Right lobe of liver (tissue), 6 donors: ENCODE measurements around the gene TPST1. TPM values are rescaled to one million over a fixed set of nuclear protein-coding genes. Genes with fewer than 3 reads are reported as not detected.

Experiments
- ATAC-seq, 4 donors: fragments of 200-7000 bp; cut with Tn5 transposase; one replicate each; pipeline ENCODE4 v1.9.1; 2020; ENCODE audit warnings: mild to moderate bottlenecking in 4 of 4, moderate library complexity in 4 of 4
- DNase-seq, 3 donors: peaks; one replicate each; pipeline ENCODE4 v3.0.0-alpha.2; 2020
- H3K27ac ChIP-seq, 3 donors: fragments of 200-600 bp; one replicate each; pipeline ENCODE4 v1.8.0; 2022
- H3K27me3 ChIP-seq, 2 donors: fragments of 200-600 bp; one replicate each; pipeline ENCODE4 v1.8.0; 2022
- H3K36me3 ChIP-seq, 4 donors: fragments of 200-600 bp; sonication (generic) in 1 of 4; one replicate each; pipeline versions ENCODE4 v1.5.1 to v1.8.0; 2017 to 2022; ENCODE audit warnings: control low read depth in 1 of 4
- H3K4me1 ChIP-seq, 4 donors: fragments of 200-600 bp; sonication (generic) in 1 of 4; one replicate each; pipeline versions ENCODE4 v1.5.1 to v1.8.0; 2017 to 2022; ENCODE audit warnings: control low read depth in 1 of 4
- H3K4me3 ChIP-seq, 3 donors: fragments of 200-600 bp; one replicate each; pipeline ENCODE4 v1.8.0; 2022
- H3K9me3 ChIP-seq, 4 donors: fragments of 200-600 bp; sonication (generic) in 1 of 4; one replicate each; pipeline versions ENCODE4 v1.5.1 to v1.8.0; 2017 to 2022; ENCODE audit warnings: control low read depth in 1 of 4
- POLR2A ChIP-seq: fragments of 450-650 bp; IDR thresholded peaks from one replicate; pipeline ENCODE4 v1.6.1; 2017; ENCODE audit warnings: antibody characterized with exemption, mild to moderate bottlenecking
- WGBS: methylation state at CpG from one replicate; pipeline ENCODE4 v1.1.6; 2018; ENCODE audit warnings: low coverage, low lambda C conversion rate; ENCODE audit not compliant: insufficient coverage; ENCODE audit errors: missing lambda C conversion rate; 5-methylcytosine and 5-hydroxymethylcytosine counted together
- intact Hi-C, 2 donors: fragments of 100-400 bp; cut with DNase I; formaldehyde crosslinking; loops; one replicate each; pipeline versions ENCODE4 v1.11.2 to v1.14.1; 2022
- total RNA-seq, 6 experiments: library from RNA; depleted of rRNA in 2 of 6; stranded (reverse); fragments of >200 nt in 2 of 6; fragmentation: NEBNext Ultra II Directional in 3 of 6; extraction: Animal tissue kit (Norgen Biotek cat#: 25700) in 3 of 6; gene quantifications; one replicate each; pipeline versions ENCODE4 v1.1.0 to v1.2.4, GENCODE V29; 2016 to 2023
- TF ChIP-seq, protein P1 (sequence below), 4 donors: fragments of 200-600 bp in 3 of 4; fragments of 450-650 bp in 1 of 4; IDR thresholded peaks; one replicate each; pipeline versions ENCODE4 v1.5.1 to v1.8.0; 2016 to 2022; ENCODE audit warnings: antibody characterized with exemption in 4 of 4, mild to moderate bottlenecking in 2 of 4
- donor health status: DM: no; HTN: yes; CAD: no.
- donor health status: DM: no; HTN: no; CAD: no.
- donor health status: DM: no; HTN: no; CAD: no.
- donor health status: DM: no; HTN: yes; CAD: no.
- donor health status: DM: no; HTN: yes; CAD: no.

Gene TPST1
- total RNA-seq, 6 experiments from 2014 or later: 18.0 to 40.5 (median 26.3) TPM

DNA sequence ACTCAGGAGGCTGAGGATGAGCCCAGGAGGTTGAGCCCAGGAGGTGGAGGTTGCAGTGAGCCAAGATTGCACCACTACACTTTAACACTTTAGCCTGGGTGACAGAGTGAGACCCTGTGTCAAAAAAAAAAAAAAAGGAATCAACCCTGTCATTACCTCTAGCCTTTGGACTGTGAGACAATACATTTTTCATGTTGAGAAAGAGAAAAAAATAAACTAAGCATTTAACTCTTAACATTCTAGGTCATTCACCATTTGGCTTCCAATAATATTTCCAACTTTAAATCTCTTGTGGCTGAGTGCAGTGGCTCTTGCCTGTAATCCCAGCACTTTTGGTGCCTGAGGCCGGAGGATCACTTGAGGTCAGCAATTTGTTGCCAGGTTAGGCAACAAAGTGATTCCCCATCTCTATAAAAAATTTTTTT, 41.9 kb upstream of the TPST1 start:
- H3K27me3 ChIP-seq: no peaks in the 10 kb centered on the region
- no peaks in the 10 kb centered on the region for H3K9me3 ChIP-seq
- peaks cover 0 to 13% (median 6%) of the 10 kb centered on the region in 4 donors for H3K4me1 ChIP-seq
- intact Hi-C loops: no loop called here
- WGBS: 58% methylated on average over 1 of the region's 1 CpG
- H3K27ac ChIP-seq: peak overlapping the region in 2 of 3 donors; percentile 58 to 67
- ATAC-seq (peak; percentile 77 to 83 (median 78)), DNase-seq (no peak)
- H3K4me3 ChIP-seq: no peak overlapping the region
- H3K36me3 ChIP-seq: peaks cover 0 to 3% (median 0%) of the 10 kb centered on the region in 4 donors
- TF ChIP-seq POLR2A: no peak
- TF ChIP-seq, protein P1, sequence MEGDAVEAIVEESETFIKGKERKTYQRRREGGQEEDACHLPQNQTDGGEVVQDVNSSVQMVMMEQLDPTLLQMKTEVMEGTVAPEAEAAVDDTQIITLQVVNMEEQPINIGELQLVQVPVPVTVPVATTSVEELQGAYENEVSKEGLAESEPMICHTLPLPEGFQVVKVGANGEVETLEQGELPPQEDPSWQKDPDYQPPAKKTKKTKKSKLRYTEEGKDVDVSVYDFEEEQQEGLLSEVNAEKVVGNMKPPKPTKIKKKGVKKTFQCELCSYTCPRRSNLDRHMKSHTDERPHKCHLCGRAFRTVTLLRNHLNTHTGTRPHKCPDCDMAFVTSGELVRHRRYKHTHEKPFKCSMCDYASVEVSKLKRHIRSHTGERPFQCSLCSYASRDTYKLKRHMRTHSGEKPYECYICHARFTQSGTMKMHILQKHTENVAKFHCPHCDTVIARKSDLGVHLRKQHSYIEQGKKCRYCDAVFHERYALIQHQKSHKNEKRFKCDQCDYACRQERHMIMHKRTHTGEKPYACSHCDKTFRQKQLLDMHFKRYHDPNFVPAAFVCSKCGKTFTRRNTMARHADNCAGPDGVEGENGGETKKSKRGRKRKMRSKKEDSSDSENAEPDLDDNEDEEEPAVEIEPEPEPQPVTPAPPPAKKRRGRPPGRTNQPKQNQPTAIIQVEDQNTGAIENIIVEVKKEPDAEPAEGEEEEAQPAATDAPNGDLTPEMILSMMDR (IDR thresholded peaks at IDR 0.05): no peak

DNA sequence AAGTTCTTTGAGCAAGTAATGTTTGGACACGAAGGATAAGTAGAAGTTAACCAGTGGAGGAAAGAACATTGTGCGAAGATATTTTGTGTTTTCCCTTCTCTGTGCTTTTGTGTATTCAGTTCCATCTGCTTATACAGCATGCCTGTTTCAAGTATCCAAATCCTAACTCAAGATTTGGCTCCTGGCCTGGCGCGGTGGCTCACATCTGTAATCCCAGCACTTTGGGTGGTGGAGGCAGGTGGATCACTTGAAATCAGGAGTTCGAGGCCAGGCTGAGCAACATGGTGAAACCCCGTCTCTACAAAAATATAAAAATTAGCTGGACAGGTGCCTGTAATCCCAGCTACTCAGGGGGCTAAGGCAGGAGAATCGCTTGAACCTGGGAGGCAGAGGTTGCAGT, 40.8 kb upstream of the TPST1 start:
- no peak for DNase-seq
- Histone ChIP-seq H3K27ac (no peak overlapping the region), H3K9me3 (no peaks in the 10 kb centered on the region), H3K36me3 (no peaks in the 10 kb centered on the region), H3K4me1 (peaks cover 0 to 13% (median 6%) of the 10 kb centered on the region in 4 donors), H3K4me3 (no peak overlapping the region), H3K27me3 (no peaks in the 10 kb centered on the region)
- 79% methylated on average over 5 of the region's 7 CpGs for WGBS
- intact Hi-C loops: no loop called here
- ATAC-seq: no peak
- TF ChIP-seq, protein P1 (IDR thresholded peaks at IDR 0.05): no peak
- no peak for TF ChIP-seq POLR2A

DNA sequence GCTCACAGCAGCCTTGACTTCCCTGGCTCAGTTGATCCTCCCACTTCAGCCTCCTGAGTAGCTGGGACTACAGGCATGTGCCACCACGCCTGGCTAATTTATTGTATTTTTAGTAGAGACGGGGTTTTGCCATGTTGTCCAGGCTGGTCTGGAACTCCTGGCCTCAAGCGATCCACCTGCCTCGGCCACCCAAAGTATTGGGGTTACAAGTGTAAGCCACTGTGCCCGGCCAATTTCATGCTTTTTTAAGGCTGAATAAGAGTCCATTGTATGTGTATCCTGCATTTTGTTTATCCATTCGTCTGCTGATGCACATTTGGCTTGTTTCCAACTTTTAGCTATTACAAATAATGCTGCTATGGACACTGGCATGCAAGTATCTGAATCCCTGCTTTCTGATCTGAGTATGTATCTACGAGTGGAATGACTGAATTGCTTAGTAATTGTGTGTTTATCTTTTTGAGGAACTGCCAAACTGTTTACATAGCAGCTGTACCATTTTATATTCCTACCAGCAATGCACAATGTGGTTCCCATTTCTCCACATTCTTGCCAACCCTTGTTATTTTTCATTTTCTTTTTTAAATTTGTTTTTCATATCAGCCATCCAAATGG, 37.3 kb upstream of the TPST1 start:
- TF ChIP-seq POLR2A: no peak
- TF ChIP-seq, protein P1 (IDR thresholded peaks at IDR 0.05): no peak
- no peaks in the 10 kb centered on the region for H3K9me3 ChIP-seq
- peaks cover 0 to 8% (median 4%) of the 10 kb centered on the region in 4 donors for H3K4me1 ChIP-seq
- DNase-seq (no peak), ATAC-seq (peak in 1 of 4 donors; percentile 16)
- H3K27me3 ChIP-seq: no peaks in the 10 kb centered on the region
- H3K27ac ChIP-seq: no peak overlapping the region
- H3K4me3 ChIP-seq: no peak overlapping the region
- WGBS: 30% methylated on average over 3 of the region's 7 CpGs
- intact Hi-C loops: no loop called here
- H3K36me3 ChIP-seq: no peaks in the 10 kb centered on the region

DNA sequence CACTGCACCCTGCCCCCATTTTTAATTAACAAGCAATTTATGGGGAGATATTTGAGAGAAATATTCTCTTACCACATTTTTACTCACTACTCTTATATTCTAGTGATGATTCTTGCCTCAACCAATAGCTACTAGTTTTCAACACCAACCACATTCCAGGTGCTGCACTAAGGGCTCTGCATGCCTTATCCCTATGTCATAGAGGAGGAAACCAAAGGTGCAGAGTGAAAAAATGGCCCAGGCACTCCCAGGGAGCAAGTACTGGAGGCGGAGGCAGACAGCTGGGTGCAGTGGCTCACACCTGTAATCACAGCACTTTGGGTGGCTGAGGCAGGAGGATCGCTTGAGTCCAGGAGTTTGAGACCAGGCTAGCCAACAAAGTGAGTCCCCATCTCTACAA, 35.5 kb upstream of the TPST1 start:
- Histone ChIP-seq H3K27ac (no peak overlapping the region), H3K4me3 (no peak overlapping the region), H3K27me3 (no peaks in the 10 kb centered on the region), H3K36me3 (no peaks in the 10 kb centered on the region), H3K4me1 (no peaks in the 10 kb centered on the region), H3K9me3 (no peaks in the 10 kb centered on the region)
- intact Hi-C loops: no loop called here
- ATAC-seq (no peak), DNase-seq (no peak)
- WGBS: 86% methylated on average over 1 of the region's 2 CpGs
- TF ChIP-seq, protein P1 (IDR thresholded peaks at IDR 0.05): no peak
- TF ChIP-seq POLR2A: no peak
